HG03025 (cell line): ENCODE data around the gene ANKMY2.
"Not testable (repeated sequence)": the region's sequence is repeated elsewhere in the genome, so short reads cannot be mapped to it uniquely, and the experiment has no call there.

ENCODE experiments used
- ATAC-seq: cut with Tn5 transposase; IDR thresholded peaks from one replicate; pipeline ENCODE4 v1.9.1; 2021; ENCODE audit warnings: mild to moderate bottlenecking, moderate library complexity; ENCODE audit not compliant: unreplicated experiment, low FRiP score

ANKMY2 gene

DNA sequence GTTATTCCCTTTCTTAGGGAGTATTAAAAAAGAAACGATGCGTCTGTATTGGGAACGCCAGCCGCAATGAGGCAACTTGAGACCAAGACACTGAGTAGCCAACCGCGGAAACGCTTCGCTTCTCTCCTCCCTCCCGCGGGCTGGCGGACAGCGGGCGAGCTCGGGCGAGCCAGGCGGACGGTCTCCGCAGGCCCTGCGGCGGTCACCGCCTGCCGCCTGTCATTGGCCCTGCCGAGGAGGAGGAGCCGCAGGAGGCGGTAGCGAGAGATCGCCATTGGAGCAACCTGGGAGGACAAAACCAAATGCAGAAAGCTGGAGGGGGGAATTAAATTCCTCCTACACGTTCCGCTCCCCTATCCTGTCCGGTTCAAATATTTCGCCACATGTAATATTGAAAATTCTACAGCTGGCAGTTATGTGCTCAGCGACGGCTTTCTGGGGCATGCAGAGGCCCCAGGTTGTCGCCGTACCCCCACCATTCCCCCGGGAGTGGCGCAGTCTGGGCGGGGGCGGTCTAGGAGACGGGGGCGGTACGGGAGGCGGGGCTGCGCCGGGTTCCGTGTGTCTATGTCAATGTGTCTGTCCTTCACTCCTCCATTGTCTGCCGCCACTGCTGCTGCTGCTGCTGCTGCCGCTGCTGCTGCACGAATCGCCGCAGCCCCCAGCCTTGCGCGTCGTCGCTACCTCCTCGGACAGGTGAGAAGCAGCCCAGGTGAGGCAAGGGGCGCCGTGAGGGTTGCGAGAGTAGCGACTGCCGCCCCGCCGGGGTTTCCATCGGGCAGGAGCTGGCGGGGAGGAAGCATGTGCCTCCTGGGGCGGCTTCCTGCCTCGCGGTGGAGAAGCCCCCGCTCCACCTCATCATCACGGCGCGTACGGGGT lies at the start of gene ANKMY2, which contains the start of gene BZW2:
Gene ANKMY2 (minus strand): TSS at position 162 of the 879 bp plus-strand sequence. CDS start 181 bp downstream, outside the sequence.
Gene BZW2 (plus strand): TSS at position 589 of the 879 bp plus-strand sequence. CDS start 19,263 bp downstream, outside the sequence.
- peak; percentile 94 for ATAC-seq

DNA sequence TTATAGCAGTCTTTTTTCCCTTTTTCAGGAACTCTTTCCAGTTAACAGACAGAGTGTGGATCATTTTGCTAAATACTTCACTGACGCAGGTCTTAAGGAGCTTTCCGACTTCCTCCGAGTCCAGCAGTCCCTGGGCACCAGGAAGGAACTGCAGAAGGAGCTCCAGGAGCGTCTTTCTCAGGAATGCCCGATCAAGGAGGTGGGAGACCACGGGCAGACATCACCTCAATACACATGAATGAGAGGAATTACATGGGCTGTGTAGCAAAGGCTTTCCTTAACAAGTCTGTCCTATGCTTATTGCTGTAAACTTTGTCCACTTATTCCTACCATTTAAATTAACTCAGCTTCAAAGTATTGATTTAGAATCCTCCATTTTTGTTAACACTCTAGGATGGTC lies 49.3 kb upstream of the ANKMY2 start:
- no peak for ATAC-seq

GRCh38 chr7:16693601-16694318 lies 48.2 kb upstream of the ANKMY2 start:
- no peak for ATAC-seq

GRCh38 chr7:16691241-16691640 lies 45.7 kb upstream of the ANKMY2 start:
- no peak for ATAC-seq

GRCh38 chr7:16688249-16688648 lies 42.7 kb upstream of the ANKMY2 start:
- no peak for ATAC-seq

- no peak for ATAC-seq
These were observed 40.0 kb upstream of the ANKMY2 start for GRCh38 chr7:16685535-16685934.

DNA sequence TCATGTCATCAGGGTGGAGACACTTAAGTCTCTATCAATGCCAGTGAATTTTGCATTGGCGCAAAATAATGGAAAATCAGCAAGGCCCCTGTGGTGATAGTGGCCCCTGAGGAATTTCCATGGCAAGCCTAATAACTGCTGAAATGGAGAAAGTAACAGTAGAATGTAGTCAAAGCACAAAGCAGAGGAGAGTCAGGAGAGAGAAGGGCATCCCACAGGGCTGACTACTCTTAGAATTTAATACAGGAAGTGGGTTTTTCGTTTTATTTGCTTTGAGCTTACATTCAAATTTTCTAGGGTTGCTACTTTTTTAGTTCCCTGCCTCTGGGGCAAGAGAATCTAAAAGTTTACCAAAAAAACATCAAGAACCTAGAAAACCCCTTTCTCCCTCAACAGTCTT lies 39.4 kb upstream of the ANKMY2 start:
- ATAC-seq = no peak

DNA sequence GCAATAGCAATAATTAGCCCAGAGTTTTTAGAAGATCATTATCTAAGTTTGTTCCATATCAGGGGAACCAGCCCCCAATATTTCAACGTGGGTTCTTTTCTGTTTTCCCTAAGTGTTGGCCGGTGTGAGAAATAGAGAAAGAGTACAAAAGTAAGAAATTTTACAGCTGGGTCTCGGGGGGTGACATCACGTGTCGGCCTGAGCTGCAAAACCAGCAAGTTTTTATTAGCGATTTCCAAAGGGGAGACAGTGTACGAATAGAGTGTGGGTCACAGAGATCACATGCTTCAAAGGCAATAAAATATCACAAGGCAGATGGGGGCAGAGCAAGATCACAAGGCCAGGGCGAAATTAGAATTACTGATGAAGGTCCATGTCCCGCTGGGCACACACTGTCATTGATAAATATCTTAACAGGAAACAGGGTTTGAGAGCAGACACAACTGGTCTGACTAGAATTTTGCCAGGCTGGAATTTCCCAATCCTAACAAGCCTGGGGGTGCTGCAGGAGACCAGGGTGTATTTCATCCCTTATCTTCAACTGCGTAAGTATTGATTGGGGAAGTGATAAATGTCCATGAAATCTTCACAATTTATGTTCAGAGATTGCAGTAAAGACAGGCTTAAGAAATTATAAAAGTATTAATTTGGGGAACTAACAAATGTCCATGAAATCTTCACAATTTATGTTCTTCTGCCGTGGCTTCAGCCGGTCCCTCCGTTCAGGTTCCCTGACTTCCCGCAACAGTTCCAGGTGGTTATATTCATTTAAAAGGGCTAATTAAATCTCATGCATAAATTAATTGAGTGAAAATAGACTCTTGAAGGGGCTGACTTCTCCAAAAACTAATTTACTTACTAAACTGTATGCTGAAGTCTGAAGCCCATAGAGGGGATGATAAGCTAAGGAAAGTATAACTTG lies 33.4 kb upstream of the ANKMY2 start:
- not testable (repeated sequence) for ATAC-seq

DNA sequence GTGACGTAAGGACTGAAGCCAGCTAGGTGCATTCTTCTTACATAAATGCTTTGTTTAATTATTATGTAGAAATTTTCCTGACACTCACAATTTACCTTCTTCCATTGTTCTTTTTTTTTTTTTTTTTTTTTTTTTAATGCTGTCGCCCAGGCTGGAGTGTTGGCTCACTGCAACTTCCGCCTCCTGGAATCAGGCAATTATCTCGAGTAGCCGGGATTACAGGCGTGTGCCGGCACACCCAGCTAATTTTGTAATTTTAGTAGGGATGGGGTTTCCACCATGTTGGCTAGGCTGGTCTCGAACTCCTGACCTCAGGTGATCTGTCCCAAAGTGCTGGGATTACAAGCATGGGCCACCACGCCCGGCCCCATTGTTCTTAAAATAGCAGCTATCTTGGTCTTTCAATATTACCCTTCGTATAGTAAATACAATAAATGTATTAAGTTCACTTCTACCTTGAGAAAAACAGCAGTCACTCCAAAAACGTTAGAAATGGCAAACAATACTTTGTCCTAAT lies 32.5 kb upstream of the ANKMY2 start:
- no peak for ATAC-seq

DNA sequence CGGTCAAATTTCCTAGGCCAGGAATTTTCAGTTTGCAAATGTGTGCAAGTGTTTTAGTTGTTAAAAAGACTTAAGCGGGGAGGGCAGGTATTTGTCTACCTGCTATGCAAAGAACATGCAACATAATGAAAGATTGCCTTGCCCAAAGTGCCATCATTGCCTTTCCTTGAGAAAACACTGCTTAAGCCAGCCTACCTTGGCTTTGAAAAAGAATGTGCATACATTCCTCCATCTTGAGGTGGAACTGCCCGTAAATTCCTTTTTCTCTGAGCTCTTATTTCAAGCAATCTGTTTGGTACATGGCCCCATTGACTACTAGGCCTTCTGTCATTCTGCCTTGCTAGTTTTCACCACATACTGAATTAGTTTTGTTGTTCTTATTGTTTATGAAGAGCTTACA lies 29.7 kb upstream of the ANKMY2 start:
- ATAC-seq = no peak

GRCh38 chr7:16671811-16672210 lies 26.3 kb upstream of the ANKMY2 start:
- ATAC-seq = no peak

DNA sequence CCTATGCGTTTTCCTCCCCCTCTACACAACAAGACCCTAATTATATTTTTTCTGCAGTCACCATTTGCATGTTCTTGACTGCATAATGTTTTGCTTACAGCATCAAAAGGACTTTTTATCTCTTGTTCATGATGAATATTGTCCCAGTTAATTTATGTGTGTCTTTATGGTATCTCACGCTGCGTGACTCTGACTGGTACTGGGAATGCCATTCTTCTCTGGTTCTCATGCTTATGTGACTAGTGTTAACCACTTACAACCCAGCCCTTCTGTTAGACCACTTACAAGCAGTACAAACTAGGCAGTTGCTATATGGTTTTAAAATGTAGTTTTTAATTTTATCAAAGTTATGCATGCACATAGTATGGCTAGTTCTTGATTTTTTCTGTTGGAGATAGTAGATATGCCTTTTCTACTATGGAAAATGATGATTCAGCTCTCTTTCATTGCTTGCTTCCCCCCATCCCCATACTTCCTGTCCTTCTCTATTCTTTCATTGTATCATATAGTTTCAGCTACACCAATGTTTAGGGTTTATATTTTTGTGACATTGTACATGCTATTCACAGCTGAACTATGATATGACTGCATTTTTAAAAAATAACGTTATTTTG lies 25.3 kb upstream of the ANKMY2 start:
- no peak for ATAC-seq

DNA sequence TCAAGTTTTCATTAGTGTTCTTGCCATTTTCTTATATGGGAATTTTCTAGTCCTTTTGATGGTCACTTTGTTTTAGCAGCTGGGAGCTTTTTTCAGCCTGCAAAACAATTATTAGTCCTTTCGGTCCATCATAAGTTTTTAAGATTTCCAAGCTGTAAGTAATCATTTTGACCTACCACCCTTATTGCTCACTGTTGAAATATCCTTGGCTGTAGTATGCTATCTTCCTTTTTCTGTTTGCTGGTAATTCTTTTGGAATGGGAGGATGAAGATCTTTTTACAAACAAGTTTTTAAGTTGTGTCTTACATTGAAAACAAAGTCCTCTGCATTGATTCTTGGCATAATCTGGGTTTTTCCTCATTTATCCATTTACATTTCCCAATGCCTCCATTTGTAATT lies 24.5 kb upstream of the ANKMY2 start:
- ATAC-seq = no peak

DNA sequence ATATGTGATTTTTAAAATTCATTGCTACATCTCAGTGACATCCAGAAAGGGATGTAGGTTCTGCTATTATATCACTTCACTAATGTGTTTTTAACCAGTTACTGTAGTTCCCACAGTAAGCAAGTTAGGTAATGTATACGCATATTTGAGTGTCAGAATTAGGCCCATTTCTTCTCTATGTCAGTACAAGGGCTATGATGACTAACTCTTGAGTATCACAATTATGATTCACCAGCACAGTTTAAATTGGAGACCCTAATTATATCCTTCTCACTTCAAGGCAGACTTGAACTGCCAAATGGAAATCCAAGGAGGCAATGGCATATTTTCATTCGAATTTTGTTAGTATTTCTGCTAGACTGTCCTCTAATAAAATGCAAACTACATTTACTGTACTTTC lies 24.0 kb upstream of the ANKMY2 start:
- ATAC-seq = no peak

DNA sequence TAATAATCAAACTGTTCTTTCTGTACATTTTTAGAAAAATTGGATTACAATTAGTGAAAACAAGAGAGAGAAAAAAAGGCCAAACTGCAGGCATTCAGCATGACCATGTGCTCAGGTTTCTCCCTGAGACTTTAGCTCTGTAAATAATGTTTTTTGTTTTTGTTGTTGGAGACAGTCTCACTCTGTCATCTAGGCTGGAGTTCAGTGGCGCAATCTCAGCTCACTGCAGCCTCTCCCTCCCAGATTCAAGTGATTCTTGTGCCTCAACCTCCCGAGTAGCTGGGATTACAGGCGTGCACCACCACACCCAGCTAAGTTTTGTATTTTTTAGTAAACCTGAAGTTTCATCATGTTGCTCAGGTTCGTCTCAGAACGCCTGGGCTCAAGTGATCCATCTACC lies 23.4 kb upstream of the ANKMY2 start:
- no peak for ATAC-seq

DNA sequence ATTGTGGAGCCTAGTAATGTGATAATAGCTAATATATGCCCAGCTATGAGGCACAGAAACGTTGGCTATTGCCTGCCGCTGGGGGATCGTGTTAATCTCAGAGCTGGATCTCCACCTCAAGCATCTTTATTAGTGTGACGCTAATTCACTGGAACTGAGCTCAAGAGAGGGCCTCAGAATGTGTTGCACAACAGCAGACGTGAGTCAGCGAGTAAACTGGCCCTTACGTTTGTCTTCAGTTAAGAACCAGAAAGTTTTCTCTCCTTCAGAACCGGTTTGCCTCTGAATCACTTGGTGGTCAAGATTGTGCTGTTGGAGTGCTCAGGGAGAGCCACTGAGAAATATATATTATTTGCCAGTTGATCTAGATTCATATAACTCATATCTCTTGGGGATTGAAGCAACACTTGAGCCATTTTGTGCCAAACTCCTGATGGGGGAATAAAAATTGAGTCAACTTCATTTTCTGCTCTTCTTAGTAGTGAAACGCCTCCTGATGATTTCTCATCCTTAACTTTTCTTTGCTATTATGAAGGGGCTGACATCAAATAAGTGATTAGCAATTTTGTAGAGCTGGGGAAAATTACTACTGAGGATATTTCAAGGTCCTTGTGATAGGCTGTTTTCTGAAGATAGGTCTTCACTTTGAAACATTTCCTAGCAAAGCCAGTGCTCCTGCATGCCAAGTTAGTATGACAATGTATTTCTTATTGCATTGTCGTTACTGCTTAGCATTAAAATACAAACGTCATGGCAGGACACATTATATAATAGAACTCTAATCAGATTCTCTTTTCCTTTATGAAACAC lies 22.7 kb upstream of the ANKMY2 start:
- no peak for ATAC-seq

DNA sequence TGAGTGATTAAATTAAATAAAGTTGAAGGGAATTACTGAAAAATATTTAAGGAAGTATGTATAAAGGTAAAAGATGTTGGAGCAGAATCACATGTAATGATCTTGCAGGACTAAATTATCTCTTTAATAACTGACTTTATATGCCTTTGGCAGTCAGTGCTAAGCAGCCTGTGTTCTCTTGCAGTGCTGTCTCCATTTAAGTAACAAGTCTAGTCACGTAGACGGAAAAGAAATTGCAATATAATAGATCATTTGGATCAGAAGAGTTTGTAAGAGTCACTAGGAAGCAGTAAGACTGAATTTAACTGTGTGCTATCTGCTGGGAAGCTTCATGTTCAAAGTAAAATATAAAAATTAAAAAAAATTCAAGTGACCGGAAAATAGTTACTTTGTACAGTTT lies 21.8 kb upstream of the ANKMY2 start:
- no peak for ATAC-seq

DNA sequence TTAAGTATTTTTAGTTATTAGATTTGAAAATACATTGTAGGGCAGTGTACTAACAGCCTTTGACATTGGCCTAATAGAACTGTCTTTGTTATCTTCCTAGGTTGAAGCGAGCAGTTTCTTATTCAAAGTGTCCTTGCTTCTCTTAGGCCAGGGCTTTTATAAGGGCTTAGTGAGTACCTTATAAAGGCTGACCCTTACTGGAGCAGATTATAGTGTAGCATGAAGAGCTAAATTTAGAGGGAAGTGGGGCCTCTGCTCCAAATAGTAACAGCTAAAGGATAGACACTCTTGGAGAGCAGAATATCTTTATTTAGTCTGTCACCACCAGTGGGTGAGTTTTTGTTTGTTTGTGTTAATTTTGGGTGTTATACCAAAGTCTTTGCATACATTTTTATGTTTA lies 16.4 kb upstream of the ANKMY2 start:
- ATAC-seq = no peak
